HepG2 (cell line): ENCODE data around the gene NBEAL2. TPM values are rescaled to one million over a fixed set of nuclear protein-coding genes. Genes with fewer than 3 reads are reported as not detected.

Experiments used
- ATAC-seq: fragments of 200-7000 bp; cut with Tn5 transposase; 3 replicates; pipeline ENCODE4 v1.9.1; 2020; ENCODE audit warnings: mild to moderate bottlenecking, moderate library complexity
- BruUV-seq: library from RNA; stranded (reverse); fragments of 400-500 nt; replicated peaks from 2 replicates; lab custom pipeline; 2021; lab: Mats Ljungman, UMichigan
- CTCF ChIA-PET: fragments of 300-600 bp; formaldehyde crosslinking; extraction: SDS; loops from one replicate; lab custom pipeline; 2021; ENCODE audit warnings: low total read pairs, inconsistent platforms, low intra/inter-chr PET ratio; lab: Yijun Ruan, JAX
- POLR2A ChIA-PET: fragments of 350-600 bp; sonication (Branson Sonifier 250); formaldehyde crosslinking; loops from one replicate; lab custom pipeline; 2020; ENCODE audit warnings: antibody characterized with exemption, inconsistent platforms; lab: Yijun Ruan, JAX
- DNase-seq: peaks from one replicate; pipeline ENCODE4 v3.0.0-alpha.2; 2015; ENCODE audit warnings: low spot score
- FAIRE-seq: peaks from 3 replicates; lab custom pipeline; 2011; peaks lifted over from hg19 to GRCh38; lab: Jason Lieb, UNC
- H2AFZ ChIP-seq: one replicate; pipeline ENCODE4 v1.6.1; 2011; ENCODE audit warnings: low read length, inconsistent platforms
- H3K27ac ChIP-seq: fragments of 300-600 bp; 3 replicates; pipeline ENCODE4 v1.8.0; 2011; ENCODE audit warnings: mixed run types, mild to moderate bottlenecking, mixed read lengths, low read length, inconsistent platforms; ENCODE audit not compliant: insufficient read depth; ENCODE audit errors: extremely low read length
- H3K27me3 ChIP-seq, 2 experiments: fragments of 200-600 bp in 1 of 2; 2 replicates in 1 of 2; 3 replicates in 1 of 2; pipeline versions ENCODE4 v1.6.0 to v1.8.0; 2011; ENCODE audit warnings: low read length in 2 of 2, mild to moderate bottlenecking in 2 of 2, moderate library complexity in 2 of 2, inconsistent platforms in 1 of 2; ENCODE audit not compliant: insufficient read depth in 2 of 2, control insufficient read depth in 1 of 2
- H3K36me3 ChIP-seq, 2 experiments: fragments of 200-600 bp in 1 of 2; replicated peaks in 1 of 2; 2 replicates in 1 of 2; 3 replicates in 1 of 2; pipeline versions ENCODE4 v1.5.1 to v1.8.0; 2011; ENCODE audit warnings: low read length in 2 of 2, inconsistent platforms in 1 of 2; ENCODE audit not compliant: insufficient read depth in 2 of 2, control insufficient read depth in 1 of 2
- H3K4me1 ChIP-seq: 2 replicates; pipeline ENCODE4 v1.5.1; 2012; ENCODE audit warnings: low read length, inconsistent platforms; ENCODE audit not compliant: insufficient read depth
- H3K4me2 ChIP-seq: 2 replicates; pipeline ENCODE4 v1.6.0; 2011; ENCODE audit warnings: low read depth, low read length, inconsistent platforms
- H3K4me3 ChIP-seq, 3 experiments: fragments of 200-600 bp in 1 of 3; sonication (generic), shearing (Covaris generic) in 1 of 3; replicated peaks in 1 of 3; 2 replicates each; pipeline ENCODE4 v1.5.1; 2011 to 2016; ENCODE audit warnings: low read length in 3 of 3, inconsistent platforms in 2 of 3, low read depth in 2 of 3, mild to moderate bottlenecking in 2 of 3, control low read depth in 1 of 3, mixed read lengths in 1 of 3; ENCODE audit not compliant: insufficient read depth in 1 of 3
- H3K79me2 ChIP-seq: one replicate; pipeline ENCODE4 v1.6.1; 2011; ENCODE audit warnings: low read length, inconsistent platforms; ENCODE audit not compliant: insufficient read depth
- H3K9ac ChIP-seq: 2 replicates; pipeline ENCODE4 v1.6.0; 2011; ENCODE audit warnings: mild to moderate bottlenecking, low read depth, low read length, inconsistent platforms; ENCODE audit not compliant: insufficient read depth
- H3K9me3 ChIP-seq: 2 replicates; pipeline ENCODE4 v1.5.1; 2012; ENCODE audit warnings: mild to moderate bottlenecking, low read length
- H4K20me1 ChIP-seq: 2 replicates; pipeline ENCODE4 v1.6.0; 2011; ENCODE audit warnings: inconsistent platforms, mild to moderate bottlenecking, low read length, moderate library complexity; ENCODE audit not compliant: insufficient read depth
- AGO2 ChIP-seq: fragments of 200-400 bp; formaldehyde crosslinking; optimal IDR thresholded peaks from 2 replicates; pipeline ENCODE3; 2017; ENCODE audit warnings: mild to moderate bottlenecking, low read depth, low read length, moderate library complexity
- DMTF1 ChIP-seq: sonication (generic); formaldehyde crosslinking; IDR thresholded peaks from 2 replicates; pipeline ENCODE4 v1.4.0; 2020; ENCODE audit warnings: mild to moderate bottlenecking, missing genetic modification reagents
- RBFOX2 ChIP-seq: fragments of 200-400 bp; formaldehyde crosslinking; IDR thresholded peaks from 2 replicates; pipeline ENCODE4 v1.6.1; 2017; ENCODE audit warnings: low read depth, mild to moderate bottlenecking, low read length
- SIN3B ChIP-seq: fragments of 150-350 bp; IDR thresholded peaks from 2 replicates; pipeline ENCODE4 v1.6.1; 2014; ENCODE audit warnings: low read length
- WGBS: methylation state at CpG from one replicate; pipeline ENCODE4 v1.1.6; 2017; ENCODE audit warnings: low lambda C conversion rate; 5-methylcytosine and 5-hydroxymethylcytosine counted together
- in situ Hi-C: cut with HindIII; loops from 2 replicates; pipeline ENCODE4 v1.10.0; 2017; ENCODE audit warnings: low pct_unique_long_range_greater_than_20kb; ENCODE audit not compliant: extremely low pct_ligation_motif_present
- intact Hi-C: fragments of 100-400 bp; cut with micrococcal nuclease; formaldehyde crosslinking; loops from one replicate; pipeline ENCODE4 v1.10.0; 2022; ENCODE audit not compliant: unreplicated experiment
- polyA plus RNA-seq, 8 experiments: library from polyadenylated mRNA; depleted of rRNA in 3 of 8; stranded (reverse) in 7 of 8; unstranded in 1 of 8; fragments of >200 nt; fragmentation: Illumina TruSeq in 4 of 8; extraction: Trizol in 4 of 8; gene quantifications; 2 replicates each; pipeline versions ENCODE4 v1.2.1 to v1.2.3, GENCODE V29; 2011 to 2016; ENCODE audit warnings: low read depth in 4 of 8, missing spikeins in 1 of 8, mixed read lengths in 1 of 8; ENCODE audit not compliant: insufficient read depth in 1 of 8
- total RNA-seq, 5 experiments: library from RNA; depleted of rRNA; stranded (reverse); fragments of >200 nt; fragmentation: Illumina TruSeq; extraction: Trizol; gene quantifications; 2 replicates each; pipeline ENCODE4 v1.2.3, GENCODE V29; 2016; ENCODE audit warnings: low read depth in 1 of 5

NBEAL2 gene
- total and polyA plus RNA-seq, 2 of the 13 experiments (the other 11 are each of a cell fraction or from before 2014, with no cell fraction given) = 9.7 to 12.4 TPM

- no peaks in the 10 kb centered on the region for H3K27me3 ChIP-seq
- in situ Hi-C loops = no loop called here
- DNase-seq (no peak), ATAC-seq (no peak), FAIRE-seq (no peak)
- H3K27ac ChIP-seq = no peak overlapping the region
- H3K4me3 ChIP-seq = no peak overlapping the region
- H3K4me2 ChIP-seq = no peak overlapping the region
- intact Hi-C loops = no loop called here
- no peaks in the 10 kb centered on the region for H3K9me3 ChIP-seq
- H3K9ac ChIP-seq = no peak overlapping the region
- no peak overlapping the region for H2AFZ ChIP-seq
- no TSS peak for BruUV-seq
- no peaks in the 10 kb centered on the region for H3K79me2 ChIP-seq
- ChIA-PET CTCF (no interaction called here), POLR2A (no interaction called here)
- H4K20me1 ChIP-seq = no peaks in the 10 kb centered on the region
- TF ChIP-seq AGO2 (peak; percentile 27), RBFOX2 (0 out of 2 replicates have a peak, but pooled peaks have one; percentile 14), DMTF1 (no peak), SIN3B (no peak)
- H3K36me3 ChIP-seq = no peaks in the 10 kb centered on the region
- H3K4me1 ChIP-seq = peaks cover 12% of the 10 kb centered on the region
- WGBS = 97% methylated on average over 6 of the region's 29 CpGs
Observed at GRCh38 chr3:46994801-46995731, 15.6 kb downstream of the NBEAL2 start.
